ENCODE data around the gene CCDC85A.
A peak's percentile ranks its signal among the peaks of the same experiment; 100 is the strongest.
"Not testable (repeated sequence)": the region's sequence is repeated elsewhere in the genome, so short reads cannot be mapped to it uniquely, and the experiment has no call there.

CCDC85A gene

DNA sequence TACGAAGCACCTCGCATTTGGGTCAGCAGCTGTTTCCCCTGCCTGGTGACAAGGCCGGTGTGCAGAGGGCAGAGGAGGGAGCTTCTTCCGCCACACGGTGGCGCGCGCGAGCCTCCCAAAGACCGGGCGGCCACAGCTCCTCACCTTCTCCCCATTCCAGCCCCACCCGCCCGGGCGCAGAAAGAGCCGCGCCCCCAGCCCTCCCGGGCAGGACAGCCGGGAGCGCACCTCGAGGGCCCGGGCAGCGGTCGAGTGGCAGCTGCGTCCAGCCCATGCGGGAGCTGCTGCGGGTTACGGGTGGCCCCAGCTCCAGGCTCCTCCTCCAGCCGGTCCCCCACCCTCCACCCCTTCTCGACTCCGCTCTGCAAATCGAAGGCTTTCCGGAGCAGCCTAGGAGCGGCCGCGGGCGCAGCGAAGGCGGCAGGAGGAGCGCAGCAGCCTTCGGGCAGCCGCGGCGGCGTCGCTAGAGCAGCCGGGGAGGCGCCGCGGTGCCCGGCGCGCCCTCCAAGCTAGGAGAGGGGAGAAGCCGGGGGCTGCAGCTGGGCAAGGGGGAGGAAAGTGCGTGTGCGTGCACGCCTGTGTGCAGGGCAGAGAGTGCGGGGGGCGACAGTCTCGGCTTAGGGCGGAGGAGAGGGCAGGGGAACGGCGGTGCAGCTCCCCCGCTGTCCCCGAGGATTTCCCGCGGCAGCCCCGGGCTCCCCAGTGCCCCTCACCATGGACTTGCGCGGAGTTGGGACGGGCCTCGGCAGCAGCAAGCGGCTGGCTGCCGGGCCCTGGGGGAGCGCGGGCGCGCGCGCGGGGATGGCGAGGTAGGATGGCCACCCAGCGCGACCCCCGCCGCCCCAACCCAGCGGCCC lies at the start of gene CCDC85A:
TSS of gene CCDC85A (plus strand) at position 348 of the 857 bp plus-strand sequence. CDS start 635 bp downstream, outside the sequence.
- no peaks in the 10 kb centered on the region for H3K36me3 ChIP-seq (ENCODE audit: control insufficient read depth, insufficient read depth, low read length)
- peak within 1 kb of the TSS; percentile 49 for H3K4me3 ChIP-seq (ENCODE audit: low read length)
- H3K9ac ChIP-seq (ENCODE audit: low read length), result no peak within 1 kb of the TSS
- H3K27me3 ChIP-seq (ENCODE audit: control insufficient read depth, insufficient read depth, low read length), result peaks cover 6% of the 10 kb centered on the region
- no peak within 1 kb of the TSS for H3K27ac ChIP-seq (ENCODE audit: low read depth, low read length)
- H3K4me1 ChIP-seq (ENCODE audit: control insufficient read depth, insufficient read depth, low read length), result no peaks in the 10 kb centered on the region

GRCh38 chr2:56134861-56135260 lies 48.9 kb upstream of the CCDC85A start:
- H3K27ac ChIP-seq (ENCODE audit: low read depth, low read length), result no peak overlapping the region

DNA sequence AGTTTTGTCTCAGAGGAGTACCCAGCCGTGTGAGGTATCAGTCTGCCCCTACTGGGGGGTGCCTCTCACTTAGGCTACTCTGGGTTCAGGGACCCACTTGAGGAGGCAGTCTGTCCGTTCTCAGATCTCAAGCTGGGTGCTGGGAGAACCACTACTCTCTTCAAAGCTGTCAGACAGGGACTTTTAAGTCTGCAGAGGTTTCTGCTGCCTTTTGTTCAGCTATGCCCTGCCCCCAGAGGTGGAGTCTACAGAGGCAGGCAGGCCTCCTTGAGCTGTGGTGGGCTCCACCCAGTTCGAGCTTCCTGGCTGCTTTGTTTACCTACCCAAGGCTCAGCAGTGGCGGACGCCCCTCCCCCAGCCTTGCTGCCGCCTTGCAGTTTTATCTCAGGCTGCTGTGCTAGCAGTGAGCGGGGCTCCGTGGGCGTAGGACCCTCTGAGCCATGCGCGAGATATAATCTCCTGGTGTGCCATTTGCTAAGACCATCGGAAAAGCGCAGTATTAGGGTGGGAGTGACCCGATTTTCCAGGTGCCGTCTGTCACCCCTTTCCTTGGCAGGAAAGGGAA lies 41.2 kb upstream of the CCDC85A start:
- not testable (repeated sequence) for H3K4me1 ChIP-seq (ENCODE audit: control insufficient read depth, insufficient read depth, low read length); H3K27me3 ChIP-seq (ENCODE audit: control insufficient read depth, insufficient read depth, low read length)

More at GRCh38 chr2:56134861-56135260, 48.9 kb upstream of the CCDC85A start:
- Histone ChIP-seq H3K36me3 (ENCODE audit: control insufficient read depth, insufficient read depth, low read length) (no peaks in the 10 kb centered on the region), H3K27me3 (ENCODE audit: control insufficient read depth, insufficient read depth, low read length) (no peaks in the 10 kb centered on the region), H3K9ac (ENCODE audit: low read length) (no peak overlapping the region), H3K4me1 (ENCODE audit: control insufficient read depth, insufficient read depth, low read length) (no peaks in the 10 kb centered on the region), H3K4me3 (ENCODE audit: low read length) (no peak overlapping the region)

DNA sequence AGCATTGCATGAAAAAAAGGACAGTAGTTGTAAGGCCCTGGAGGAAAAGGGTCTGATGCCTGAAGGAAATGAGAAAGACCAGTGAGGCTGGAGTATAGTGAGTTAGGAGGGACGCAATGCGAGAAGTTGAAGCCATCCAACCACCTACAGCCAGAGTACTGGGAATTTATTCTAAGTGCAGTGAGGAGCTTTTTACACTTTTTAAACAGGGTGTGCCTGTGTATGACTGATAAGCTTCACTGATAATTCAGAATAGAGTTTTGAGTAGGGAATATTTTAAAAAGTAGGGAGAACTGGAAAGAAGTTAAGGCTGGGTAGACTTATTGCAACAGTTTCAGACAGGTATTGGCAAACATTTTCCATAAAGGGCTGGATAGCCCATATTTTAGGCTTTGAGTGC lies 35.9 kb upstream of the CCDC85A start:
- no peaks in the 10 kb centered on the region for H3K4me1 ChIP-seq (ENCODE audit: control insufficient read depth, insufficient read depth, low read length)
- no peaks in the 10 kb centered on the region for H3K27me3 ChIP-seq (ENCODE audit: control insufficient read depth, insufficient read depth, low read length)
- H3K27ac ChIP-seq (ENCODE audit: low read depth, low read length), result no peak overlapping the region
- H3K4me3 ChIP-seq (ENCODE audit: low read length), result no peak overlapping the region
- no peak overlapping the region for H3K9ac ChIP-seq (ENCODE audit: low read length)
- H3K36me3 ChIP-seq (ENCODE audit: control insufficient read depth, insufficient read depth, low read length), result no peaks in the 10 kb centered on the region

More for the DNA sequence above, 41.2 kb upstream of the CCDC85A start:
- H3K4me3 ChIP-seq (ENCODE audit: low read length); H3K9ac ChIP-seq (ENCODE audit: low read length); H3K36me3 ChIP-seq (ENCODE audit: control insufficient read depth, insufficient read depth, low read length); H3K27ac ChIP-seq (ENCODE audit: low read depth, low read length): not testable (repeated sequence)

DNA sequence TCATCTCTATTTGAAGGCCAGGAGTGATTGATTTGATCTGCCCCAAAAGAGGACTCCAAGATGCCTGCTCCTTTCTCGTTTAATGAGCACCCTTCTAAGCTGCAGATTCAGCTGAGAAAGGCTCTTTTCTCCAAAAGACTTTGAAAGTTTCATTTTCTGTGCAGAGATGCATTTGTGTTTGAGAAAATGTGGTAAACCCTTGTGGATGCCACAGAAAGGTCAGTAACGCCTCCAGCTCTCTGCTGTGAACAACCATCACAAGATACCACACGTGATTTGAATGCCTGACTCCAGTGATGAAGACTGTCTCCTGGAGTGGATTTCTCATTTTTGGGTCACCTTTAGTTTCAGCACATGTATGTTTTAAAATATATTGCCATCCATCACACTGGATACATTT lies 35.0 kb upstream of the CCDC85A start:
- Histone ChIP-seq H3K4me3 (ENCODE audit: low read length) (no peak overlapping the region), H3K27ac (ENCODE audit: low read depth, low read length) (no peak overlapping the region), H3K27me3 (ENCODE audit: control insufficient read depth, insufficient read depth, low read length) (no peaks in the 10 kb centered on the region), H3K4me1 (ENCODE audit: control insufficient read depth, insufficient read depth, low read length) (no peaks in the 10 kb centered on the region), H3K9ac (ENCODE audit: low read length) (no peak overlapping the region), H3K36me3 (ENCODE audit: control insufficient read depth, insufficient read depth, low read length) (no peaks in the 10 kb centered on the region)

GRCh38 chr2:56151841-56152240 lies 31.9 kb upstream of the CCDC85A start:
- Histone ChIP-seq H3K4me3 (ENCODE audit: low read length) (no peak overlapping the region), H3K4me1 (ENCODE audit: control insufficient read depth, insufficient read depth, low read length) (no peaks in the 10 kb centered on the region), H3K36me3 (ENCODE audit: control insufficient read depth, insufficient read depth, low read length) (no peaks in the 10 kb centered on the region), H3K9ac (ENCODE audit: low read length) (no peak overlapping the region), H3K27me3 (ENCODE audit: control insufficient read depth, insufficient read depth, low read length) (no peaks in the 10 kb centered on the region), H3K27ac (ENCODE audit: low read depth, low read length) (no peak overlapping the region)

DNA sequence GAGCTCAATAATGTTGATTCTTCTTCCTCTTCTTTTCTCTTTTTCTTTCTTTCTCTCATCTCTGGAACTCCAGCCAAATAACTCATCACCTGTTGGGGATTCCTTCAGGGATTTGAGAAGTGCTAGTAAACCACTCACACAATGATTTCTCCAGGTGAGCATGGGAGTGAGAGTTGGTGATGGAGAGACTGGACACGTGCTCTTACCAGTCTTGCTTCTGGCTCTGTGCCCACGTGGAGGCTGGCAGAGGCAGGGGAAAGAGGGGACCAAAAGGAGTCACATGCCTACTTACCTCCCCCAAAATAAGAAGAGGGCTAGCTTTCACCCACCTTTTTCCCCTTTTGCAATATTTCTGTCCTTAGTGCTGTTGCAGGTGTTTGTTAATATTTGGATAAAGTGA lies 28.6 kb upstream of the CCDC85A start:
- H3K27ac ChIP-seq (ENCODE audit: low read depth, low read length), result no peak overlapping the region
- no peak overlapping the region for H3K9ac ChIP-seq (ENCODE audit: low read length)
- H3K27me3 ChIP-seq (ENCODE audit: control insufficient read depth, insufficient read depth, low read length), result no peaks in the 10 kb centered on the region
- H3K36me3 ChIP-seq (ENCODE audit: control insufficient read depth, insufficient read depth, low read length), result no peaks in the 10 kb centered on the region
- no peaks in the 10 kb centered on the region for H3K4me1 ChIP-seq (ENCODE audit: control insufficient read depth, insufficient read depth, low read length)
- no peak overlapping the region for H3K4me3 ChIP-seq (ENCODE audit: low read length)

DNA sequence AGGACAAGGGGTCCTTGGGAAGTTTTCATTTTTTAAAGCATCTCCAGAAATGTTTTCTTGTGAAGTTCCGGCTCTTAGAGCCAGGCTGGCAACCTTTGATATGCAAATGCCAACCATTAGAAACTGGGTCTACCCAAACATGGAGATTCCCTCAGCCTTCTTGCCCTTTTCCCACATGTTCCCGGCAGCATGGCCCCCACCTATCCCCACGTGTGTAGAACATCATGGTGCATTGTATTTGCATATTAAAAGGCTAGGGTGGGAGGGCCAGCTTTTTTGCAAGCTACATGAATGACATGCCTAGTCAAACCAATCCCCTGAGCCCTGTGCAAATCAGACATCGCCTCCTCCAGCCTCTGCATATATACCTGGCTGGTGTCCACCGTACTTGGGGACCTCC lies 23.9 kb upstream of the CCDC85A start:
- H3K27ac ChIP-seq (ENCODE audit: low read depth, low read length); H3K27me3 ChIP-seq (ENCODE audit: control insufficient read depth, insufficient read depth, low read length); H3K36me3 ChIP-seq (ENCODE audit: control insufficient read depth, insufficient read depth, low read length); H3K4me1 ChIP-seq (ENCODE audit: control insufficient read depth, insufficient read depth, low read length); H3K9ac ChIP-seq (ENCODE audit: low read length); H3K4me3 ChIP-seq (ENCODE audit: low read length): not testable (repeated sequence)

- no peaks in the 10 kb centered on the region for H3K27me3 ChIP-seq (ENCODE audit: control insufficient read depth, insufficient read depth, low read length)
- H3K27ac ChIP-seq (ENCODE audit: low read depth, low read length), result no peak overlapping the region
- H3K4me1 ChIP-seq (ENCODE audit: control insufficient read depth, insufficient read depth, low read length), result no peaks in the 10 kb centered on the region
- no peak overlapping the region for H3K4me3 ChIP-seq (ENCODE audit: low read length)
- no peak overlapping the region for H3K9ac ChIP-seq (ENCODE audit: low read length)
- no peaks in the 10 kb centered on the region for H3K36me3 ChIP-seq (ENCODE audit: control insufficient read depth, insufficient read depth, low read length)
Measured at GRCh38 chr2:56167616-56168562, 15.9 kb upstream of the CCDC85A start.

GRCh38 chr2:56169521-56169920 lies 14.3 kb upstream of the CCDC85A start:
- H3K9ac ChIP-seq (ENCODE audit: low read length), result no peak overlapping the region
- no peaks in the 10 kb centered on the region for H3K36me3 ChIP-seq (ENCODE audit: control insufficient read depth, insufficient read depth, low read length)
- H3K27me3 ChIP-seq (ENCODE audit: control insufficient read depth, insufficient read depth, low read length), result no peaks in the 10 kb centered on the region
- no peak overlapping the region for H3K4me3 ChIP-seq (ENCODE audit: low read length)
- no peaks in the 10 kb centered on the region for H3K4me1 ChIP-seq (ENCODE audit: control insufficient read depth, insufficient read depth, low read length)
- no peak overlapping the region for H3K27ac ChIP-seq (ENCODE audit: low read depth, low read length)

GRCh38 chr2:56170504-56170903 lies 13.3 kb upstream of the CCDC85A start:
- no peak overlapping the region for H3K27ac ChIP-seq (ENCODE audit: low read depth, low read length)
- no peak overlapping the region for H3K4me3 ChIP-seq (ENCODE audit: low read length)
- H3K4me1 ChIP-seq (ENCODE audit: control insufficient read depth, insufficient read depth, low read length), result no peaks in the 10 kb centered on the region
- no peaks in the 10 kb centered on the region for H3K27me3 ChIP-seq (ENCODE audit: control insufficient read depth, insufficient read depth, low read length)
- H3K9ac ChIP-seq (ENCODE audit: low read length), result no peak overlapping the region
- no peaks in the 10 kb centered on the region for H3K36me3 ChIP-seq (ENCODE audit: control insufficient read depth, insufficient read depth, low read length)

DNA sequence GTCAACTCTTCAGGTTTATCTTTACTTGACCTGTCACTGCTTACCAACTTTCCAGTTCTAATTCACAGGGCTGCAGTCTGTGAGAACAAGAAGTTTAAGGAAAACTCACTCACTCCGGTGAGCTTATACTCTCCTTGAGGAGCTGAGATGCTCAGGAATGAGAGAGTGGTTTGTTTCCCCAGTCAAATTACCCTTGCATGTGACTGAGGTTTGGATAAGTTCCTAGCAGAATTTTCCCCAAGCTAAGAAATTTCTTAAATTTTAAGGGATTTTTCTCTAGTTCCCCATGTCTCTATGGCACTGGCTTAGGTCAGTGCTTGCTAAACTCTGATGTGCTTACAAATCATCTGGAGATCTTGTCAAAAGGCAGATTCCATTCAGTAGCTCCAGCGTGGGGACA lies 12.8 kb upstream of the CCDC85A start:
- no peaks in the 10 kb centered on the region for H3K36me3 ChIP-seq (ENCODE audit: control insufficient read depth, insufficient read depth, low read length)
- H3K9ac ChIP-seq (ENCODE audit: low read length), result no peak overlapping the region
- H3K27ac ChIP-seq (ENCODE audit: low read depth, low read length), result no peak overlapping the region
- H3K4me1 ChIP-seq (ENCODE audit: control insufficient read depth, insufficient read depth, low read length), result no peaks in the 10 kb centered on the region
- no peaks in the 10 kb centered on the region for H3K27me3 ChIP-seq (ENCODE audit: control insufficient read depth, insufficient read depth, low read length)
- no peak overlapping the region for H3K4me3 ChIP-seq (ENCODE audit: low read length)

Data from rectal smooth muscle tissue (tissue), 1 donor.